ENCODE results near the gene VSTM4. TPM values are rescaled to one million over a fixed set of nuclear protein-coding genes. Genes with fewer than 3 reads are reported as not detected.

VSTM4 gene
- total RNA-seq, 1 donor, result 10.1 TPM

GRCh38 chr10:49149881-49150280 lies 34.6 kb upstream of the VSTM4 start:
- no peak for TF ChIP-seq CTCF (IDR thresholded peaks at IDR 0.05; ENCODE audit: extremely low read depth, low read depth, low read length)
- Histone ChIP-seq H3K27me3 (ENCODE audit: insufficient read depth, low read length) (no peaks in the 10 kb centered on the region), H3K27ac (ENCODE audit: low read depth, low read length) (no peak overlapping the region), H3K79me2 (ENCODE audit: insufficient read depth, low read length) (no peaks in the 10 kb centered on the region), H4K20me1 (ENCODE audit: insufficient read depth, low read length) (no peaks in the 10 kb centered on the region), H3K4me1 (ENCODE audit: insufficient read depth, low read length) (peaks cover 4% of the 10 kb centered on the region), H2AFZ (ENCODE audit: low read length) (no peak overlapping the region), H3K4me3 (ENCODE audit: insufficient read depth, low read length) (no peak overlapping the region), H3K4me2 (ENCODE audit: insufficient read depth, low read length) (no peak overlapping the region), H3K9me3 (ENCODE audit: low read depth, low read length) (no peaks in the 10 kb centered on the region), H3K36me3 (ENCODE audit: insufficient read depth, low read length) (no peaks in the 10 kb centered on the region)
- DNase-seq (ENCODE audit: insufficient read length, low spot score, missing footprints), result no peak

GRCh38 chr10:49144058-49144720 lies 28.9 kb upstream of the VSTM4 start:
- Histone ChIP-seq H3K36me3 (ENCODE audit: insufficient read depth, low read length) (no peaks in the 10 kb centered on the region), H3K9me3 (ENCODE audit: low read depth, low read length) (no peaks in the 10 kb centered on the region), H3K4me3 (ENCODE audit: insufficient read depth, low read length) (no peak overlapping the region), H3K79me2 (ENCODE audit: insufficient read depth, low read length) (no peaks in the 10 kb centered on the region), H2AFZ (ENCODE audit: low read length) (no peak overlapping the region), H3K4me1 (ENCODE audit: insufficient read depth, low read length) (peaks cover 19% of the 10 kb centered on the region), H3K27me3 (ENCODE audit: insufficient read depth, low read length) (no peaks in the 10 kb centered on the region), H3K4me2 (ENCODE audit: insufficient read depth, low read length) (no peak overlapping the region), H3K27ac (ENCODE audit: low read depth, low read length) (no peak overlapping the region), H4K20me1 (ENCODE audit: insufficient read depth, low read length) (no peaks in the 10 kb centered on the region)
- no peak for DNase-seq (ENCODE audit: insufficient read length, low spot score, missing footprints)
- TF ChIP-seq CTCF (IDR thresholded peaks at IDR 0.05; ENCODE audit: extremely low read depth, low read depth, low read length), result no peak

- Histone ChIP-seq H3K27ac (ENCODE audit: low read depth, low read length) (no peak overlapping the region), H3K4me2 (ENCODE audit: insufficient read depth, low read length) (no peak overlapping the region), H3K79me2 (ENCODE audit: insufficient read depth, low read length) (no peaks in the 10 kb centered on the region), H3K4me1 (ENCODE audit: insufficient read depth, low read length) (peaks cover 27% of the 10 kb centered on the region), H2AFZ (ENCODE audit: low read length) (no peak overlapping the region), H3K36me3 (ENCODE audit: insufficient read depth, low read length) (no peaks in the 10 kb centered on the region), H3K9me3 (ENCODE audit: low read depth, low read length) (no peaks in the 10 kb centered on the region), H4K20me1 (ENCODE audit: insufficient read depth, low read length) (no peaks in the 10 kb centered on the region), H3K27me3 (ENCODE audit: insufficient read depth, low read length) (no peaks in the 10 kb centered on the region), H3K4me3 (ENCODE audit: insufficient read depth, low read length) (no peak overlapping the region)
- no peak for TF ChIP-seq CTCF (IDR thresholded peaks at IDR 0.05; ENCODE audit: extremely low read depth, low read depth, low read length)
- DNase-seq (ENCODE audit: insufficient read length, low spot score, missing footprints), result no peak
These were observed 27.9 kb upstream of the VSTM4 start for GRCh38 chr10:49143249-49143648.

GRCh38 chr10:49141541-49142332 lies 26.4 kb upstream of the VSTM4 start:
- Histone ChIP-seq H3K4me1 (ENCODE audit: insufficient read depth, low read length) (peaks cover 31% of the 10 kb centered on the region), H3K27ac (ENCODE audit: low read depth, low read length) (no peak overlapping the region), H2AFZ (ENCODE audit: low read length) (no peak overlapping the region), H3K4me3 (ENCODE audit: insufficient read depth, low read length) (no peak overlapping the region), H3K36me3 (ENCODE audit: insufficient read depth, low read length) (no peaks in the 10 kb centered on the region), H3K4me2 (ENCODE audit: insufficient read depth, low read length) (no peak overlapping the region), H3K9me3 (ENCODE audit: low read depth, low read length) (no peaks in the 10 kb centered on the region), H3K79me2 (ENCODE audit: insufficient read depth, low read length) (no peaks in the 10 kb centered on the region), H3K27me3 (ENCODE audit: insufficient read depth, low read length) (no peaks in the 10 kb centered on the region), H4K20me1 (ENCODE audit: insufficient read depth, low read length) (no peaks in the 10 kb centered on the region)
- no peak for DNase-seq (ENCODE audit: insufficient read length, low spot score, missing footprints)
- no peak for TF ChIP-seq CTCF (IDR thresholded peaks at IDR 0.05; ENCODE audit: extremely low read depth, low read depth, low read length)
